Trophoblast cell (in vitro differentiated cells and primary cell): Measurements from ENCODE around the gene NRAS.

Experiments
- DNase-seq, 2 donors: peaks; one replicate each; pipeline ENCODE4 v3.0.0-alpha.2; 2016
- H2AFZ ChIP-seq: 2 replicates; pipeline ENCODE4 v1.6.1; 2013; ENCODE audit warnings: low read length, moderate library complexity, mild to moderate bottlenecking; ENCODE audit not compliant: insufficient read depth, poor library complexity
- H2AK5ac ChIP-seq: 2 replicates; pipeline ENCODE4 v1.6.1; 2013; ENCODE audit warnings: mild to moderate bottlenecking, low read length
- H2BK120ac ChIP-seq: 2 replicates; pipeline ENCODE4 v1.6.1; 2013; ENCODE audit warnings: low read length, mild to moderate bottlenecking, moderate library complexity; ENCODE audit not compliant: insufficient read depth, poor library complexity
- H2BK12ac ChIP-seq: 2 replicates; pipeline ENCODE4 v1.6.1; 2013; ENCODE audit warnings: mild to moderate bottlenecking, low read length, moderate library complexity
- H2BK5ac ChIP-seq: 2 replicates; pipeline ENCODE4 v1.6.1; 2013; ENCODE audit warnings: low read length, low read depth, moderate library complexity, mild to moderate bottlenecking; ENCODE audit not compliant: poor library complexity
- H3K14ac ChIP-seq: 2 replicates; pipeline ENCODE4 v1.6.1; 2013; ENCODE audit warnings: mild to moderate bottlenecking, low read length
- H3K18ac ChIP-seq: 2 replicates; pipeline ENCODE4 v1.6.1; 2013; ENCODE audit warnings: mild to moderate bottlenecking, low read length
- H3K23ac ChIP-seq: 2 replicates; pipeline ENCODE4 v1.6.1; 2013; ENCODE audit warnings: low read length
- H3K27ac ChIP-seq: 2 replicates; pipeline ENCODE4 v1.5.1; 2013; ENCODE audit warnings: low read depth, mild to moderate bottlenecking, inconsistent platforms, low read length, moderate library complexity
- H3K27me3 ChIP-seq: 2 replicates; pipeline ENCODE4 v1.6.1; 2013; ENCODE audit warnings: inconsistent platforms, mild to moderate bottlenecking, low read length, moderate library complexity; ENCODE audit not compliant: insufficient read depth
- H3K36me3 ChIP-seq, 2 experiments: 1 replicate in 1 of 2; 2 replicates in 1 of 2; pipeline ENCODE4 v1.6.1; 2013; ENCODE audit warnings: low read length in 2 of 2, mild to moderate bottlenecking in 2 of 2, moderate library complexity in 1 of 2; ENCODE audit not compliant: insufficient read depth in 2 of 2, control insufficient read depth in 1 of 2
- H3K4ac ChIP-seq: 2 replicates; pipeline ENCODE4 v1.6.1; 2013; ENCODE audit warnings: low read depth, mild to moderate bottlenecking, low read length, moderate library complexity
- H3K4me1 ChIP-seq, 2 experiments: 1 replicate in 1 of 2; 2 replicates in 1 of 2; pipeline ENCODE4 v1.6.1; 2013; ENCODE audit warnings: low read length in 2 of 2, mild to moderate bottlenecking in 2 of 2, moderate library complexity in 1 of 2; ENCODE audit not compliant: insufficient read depth in 2 of 2, control insufficient read depth in 1 of 2
- H3K4me2 ChIP-seq: 2 replicates; pipeline ENCODE4 v1.6.1; 2013; ENCODE audit warnings: inconsistent platforms, mild to moderate bottlenecking, low read length, moderate library complexity
- H3K4me3 ChIP-seq: 2 replicates; pipeline ENCODE4 v1.5.1; 2013; ENCODE audit warnings: mild to moderate bottlenecking, low read depth, low read length, inconsistent platforms
- H3K79me1 ChIP-seq: one replicate; pipeline ENCODE4 v1.6.1; 2013; ENCODE audit warnings: low read length
- H3K79me2 ChIP-seq: 2 replicates; pipeline ENCODE4 v1.6.1; 2013; ENCODE audit warnings: low read length, mild to moderate bottlenecking; ENCODE audit not compliant: control insufficient read depth, insufficient read depth, poor library complexity
- H3K9ac ChIP-seq: 2 replicates; pipeline ENCODE4 v1.6.1; 2013; ENCODE audit warnings: mild to moderate bottlenecking, low read length
- H3K9me3 ChIP-seq: 2 replicates; pipeline ENCODE4 v1.6.1; 2013; ENCODE audit warnings: low read depth, mild to moderate bottlenecking, control low read depth, inconsistent platforms, low read length; ENCODE audit not compliant: insufficient read depth
- H4K12ac ChIP-seq: 2 replicates; pipeline ENCODE4 v1.6.1; 2013; ENCODE audit warnings: low read depth, mild to moderate bottlenecking, low read length, moderate library complexity
- H4K8ac ChIP-seq: 2 replicates; pipeline ENCODE4 v1.6.1; 2013; ENCODE audit warnings: low read depth, mild to moderate bottlenecking, low read length, moderate library complexity
- H4K91ac ChIP-seq: one replicate; pipeline ENCODE4 v1.6.1; 2013; ENCODE audit warnings: low read depth, mild to moderate bottlenecking, low read length, moderate library complexity
- WGBS: extraction: QIAGEN DNeasy Blood & Tissue Kit; methylation state at CpG from one replicate; pipeline ENCODE4 v1.1.7; 2013; ENCODE audit warnings: missing lambda C conversion rate; ENCODE audit not compliant: insufficient read length, insufficient coverage; ENCODE audit errors: extremely low coverage; 5-methylcytosine and 5-hydroxymethylcytosine counted together

NRAS gene

DNA sequence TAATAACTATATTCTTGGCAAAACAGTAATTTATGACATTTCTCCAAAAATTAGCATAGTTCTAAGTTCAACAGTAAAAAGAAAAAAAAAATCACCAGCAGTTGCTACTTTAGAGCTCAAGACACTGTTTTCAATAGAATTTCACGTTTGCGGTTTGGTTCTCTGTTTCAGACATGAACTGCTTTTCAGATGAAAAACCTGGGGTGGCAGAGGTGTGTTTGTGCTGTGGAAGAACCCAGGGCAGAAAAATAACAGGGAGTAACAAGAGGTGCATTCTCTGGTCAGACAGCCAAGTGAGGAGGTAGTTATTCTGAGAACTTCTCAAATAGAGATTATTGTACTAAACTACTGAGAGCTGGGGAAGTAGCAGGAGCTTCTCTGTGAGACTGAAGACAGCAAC, 9.0 kb downstream of the NRAS start:
- Histone ChIP-seq H4K91ac (no peak overlapping the region), H3K36me3 (peaks cover 16 to 26% of the 10 kb centered on the region in 2 experiments), H2BK12ac (no peak overlapping the region), H2BK120ac (no peak overlapping the region), H3K18ac (no peak overlapping the region), H3K14ac (no peak overlapping the region), H3K9me3 (no peaks in the 10 kb centered on the region), H3K79me1 (no peaks in the 10 kb centered on the region), H4K12ac (no peak overlapping the region), H3K79me2 (no peaks in the 10 kb centered on the region), H2BK5ac (no peak overlapping the region), H2AFZ (no peak overlapping the region), H3K27me3 (no peaks in the 10 kb centered on the region), H3K9ac (no peak overlapping the region), H3K23ac (no peak overlapping the region), H3K4me1 (no peaks in the 10 kb centered on the region), H3K27ac (no peak overlapping the region), H2AK5ac (no peak overlapping the region), H4K8ac (no peak overlapping the region), H3K4ac (no peak overlapping the region), H3K4me2 (no peak overlapping the region), H3K4me3 (no peak overlapping the region)
- no peak for DNase-seq
- WGBS, result no CpG with 5 or more reads among the region's 2 CpGs

DNA sequence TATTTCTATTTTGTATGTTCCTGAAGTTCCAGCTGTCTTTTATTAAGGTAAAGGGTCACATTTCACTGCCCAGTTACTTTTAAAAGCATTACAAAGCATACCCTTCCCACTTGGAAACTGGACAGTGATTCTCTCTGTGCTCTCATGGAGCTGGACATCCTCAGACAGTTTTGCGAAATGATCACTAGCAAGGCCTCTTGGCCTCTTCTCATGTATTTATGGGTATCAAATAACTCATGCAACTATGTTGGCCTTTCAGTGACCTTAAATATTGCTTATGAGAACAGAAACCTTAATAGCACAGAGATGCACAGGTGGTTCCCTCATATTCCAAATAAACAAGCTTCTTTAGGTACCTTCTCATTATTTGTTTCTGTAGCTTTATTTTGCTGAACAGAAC, 13.3 kb downstream of the NRAS start:
- no peak overlapping the region for H3K23ac ChIP-seq
- no peaks in the 10 kb centered on the region for H3K9me3 ChIP-seq

DNA sequence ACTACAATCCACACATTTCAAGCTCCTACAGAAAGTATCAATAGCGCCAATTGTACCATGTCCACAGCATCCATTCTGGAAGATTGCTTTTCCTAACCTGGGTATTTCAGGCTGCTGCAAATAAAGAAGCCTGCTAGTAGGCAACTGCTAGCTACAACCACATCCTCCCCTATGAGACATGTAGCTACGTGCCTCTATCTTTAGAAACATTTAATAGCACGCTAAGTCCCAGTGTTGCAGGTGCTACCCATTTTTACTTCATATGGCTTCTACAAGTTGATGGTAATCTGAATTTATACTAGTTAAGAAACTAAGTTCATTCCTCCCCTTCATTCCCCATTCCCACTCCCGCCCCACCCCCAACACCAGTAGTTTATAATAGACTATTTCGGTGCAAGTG, 13.8 kb downstream of the NRAS start:
- no peak overlapping the region for H2BK5ac ChIP-seq

More for the DNA sequence above, 13.3 kb downstream of the NRAS start:
- Histone ChIP-seq H2BK5ac (no peak overlapping the region), H4K12ac (no peak overlapping the region), H2BK12ac (no peak overlapping the region), H2BK120ac (no peak overlapping the region), H3K27ac (no peak overlapping the region), H3K4ac (no peak overlapping the region), H3K4me1 (no peaks in the 10 kb centered on the region), H3K27me3 (no peaks in the 10 kb centered on the region), H3K79me1 (no peaks in the 10 kb centered on the region), H2AFZ (no peak overlapping the region), H3K36me3 (peaks cover 2 to 7% of the 10 kb centered on the region in 2 experiments), H2AK5ac (no peak overlapping the region), H3K4me3 (no peak overlapping the region), H3K18ac (no peak overlapping the region), H3K14ac (no peak overlapping the region), H3K9ac (no peak overlapping the region), H3K79me2 (no peaks in the 10 kb centered on the region), H4K91ac (no peak overlapping the region), H4K8ac (no peak overlapping the region), H3K4me2 (no peak overlapping the region)
- DNase-seq, result no peak
- WGBS, result no CpG with 5 or more reads among the region's 1 CpG

DNA sequence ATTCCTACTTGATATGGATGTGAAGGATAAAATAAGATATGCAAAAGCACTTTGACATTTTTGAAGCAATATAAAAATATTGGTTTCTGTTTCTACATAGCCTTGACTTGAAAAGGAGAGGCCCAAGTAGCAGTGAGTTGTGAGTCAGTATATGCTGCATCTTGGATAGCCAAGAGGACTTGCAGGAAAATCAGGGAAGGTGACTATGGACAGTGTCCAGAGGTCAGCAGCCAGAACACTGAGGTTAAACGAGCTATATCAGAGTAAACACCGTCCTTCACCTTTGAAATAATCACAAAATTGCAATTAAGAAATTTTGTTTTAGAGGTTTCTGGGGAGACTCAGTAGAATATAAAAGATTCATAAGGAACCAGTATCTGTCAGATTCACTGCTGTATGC, 14.6 kb downstream of the NRAS start:
- Histone ChIP-seq H3K18ac (no peak overlapping the region), H2BK5ac (no peak overlapping the region), H3K4me3 (no peak overlapping the region), H3K4me2 (no peak overlapping the region), H4K12ac (no peak overlapping the region), H3K79me2 (no peaks in the 10 kb centered on the region), H2AFZ (no peak overlapping the region), H3K4ac (no peak overlapping the region), H3K9ac (no peak overlapping the region), H2BK120ac (no peak overlapping the region), H3K27me3 (no peaks in the 10 kb centered on the region), H4K91ac (no peak overlapping the region), H4K8ac (no peak overlapping the region), H3K79me1 (no peaks in the 10 kb centered on the region), H3K9me3 (no peaks in the 10 kb centered on the region), H3K36me3 (peaks cover 0 to 3% of the 10 kb centered on the region in 2 experiments), H3K14ac (no peak overlapping the region), H2BK12ac (no peak overlapping the region), H3K27ac (no peak overlapping the region), H3K4me1 (no peaks in the 10 kb centered on the region), H3K23ac (no peak overlapping the region), H2AK5ac (no peak overlapping the region)
- WGBS, result no CpG with 5 or more reads among the region's 2 CpGs
- no peak for DNase-seq

More for the DNA sequence above, 13.8 kb downstream of the NRAS start:
- Histone ChIP-seq H3K9ac (no peak overlapping the region), H3K27ac (no peak overlapping the region), H3K9me3 (no peaks in the 10 kb centered on the region), H4K91ac (no peak overlapping the region), H3K4ac (no peak overlapping the region), H3K4me2 (no peak overlapping the region), H4K12ac (no peak overlapping the region), H2AFZ (no peak overlapping the region), H2AK5ac (no peak overlapping the region), H3K79me1 (no peaks in the 10 kb centered on the region), H3K23ac (no peak overlapping the region), H3K4me3 (no peak overlapping the region), H3K79me2 (no peaks in the 10 kb centered on the region), H2BK120ac (no peak overlapping the region), H3K27me3 (no peaks in the 10 kb centered on the region), H3K4me1 (no peaks in the 10 kb centered on the region), H4K8ac (no peak overlapping the region), H3K18ac (no peak overlapping the region), H3K14ac (no peak overlapping the region), H2BK12ac (no peak overlapping the region), H3K36me3 (peaks cover 1 to 5% of the 10 kb centered on the region in 2 experiments)
- DNase-seq, result no peak
- no CpG with 5 or more reads among the region's 5 CpGs for WGBS
